HG03060 (cell line): ENCODE measurements around the gene ARV1.
"Not testable (repeated sequence)": the region's sequence is repeated elsewhere in the genome, so short reads cannot be mapped to it uniquely, and the experiment has no call there.

Source experiments
- ATAC-seq: cut with Tn5 transposase; IDR thresholded peaks from one replicate; pipeline ENCODE4 v1.9.1; 2021; ENCODE audit warnings: low read depth, moderate number of reproducible peaks; ENCODE audit not compliant: unreplicated experiment

The ARV1 gene

DNA sequence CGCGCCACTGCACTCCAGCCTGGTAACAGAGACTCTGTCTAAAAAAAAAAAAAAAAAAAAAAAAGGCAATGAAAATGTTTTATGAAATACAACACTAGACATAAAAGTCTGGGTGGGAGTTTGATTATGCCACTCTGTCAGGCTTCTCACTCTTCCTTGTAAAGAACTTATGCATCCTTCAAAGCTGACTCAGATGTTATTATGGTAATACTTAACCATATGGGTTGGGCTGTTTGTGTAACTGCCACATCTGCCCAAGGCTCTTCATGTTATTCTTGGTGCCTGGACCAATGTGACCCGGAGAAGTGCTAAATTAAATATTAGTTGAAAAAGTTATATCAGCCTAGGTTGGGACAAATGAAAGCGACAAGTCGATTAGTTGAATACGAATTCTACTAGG is 37.3 kb downstream of the ARV1 start:
- ATAC-seq = no peak

DNA sequence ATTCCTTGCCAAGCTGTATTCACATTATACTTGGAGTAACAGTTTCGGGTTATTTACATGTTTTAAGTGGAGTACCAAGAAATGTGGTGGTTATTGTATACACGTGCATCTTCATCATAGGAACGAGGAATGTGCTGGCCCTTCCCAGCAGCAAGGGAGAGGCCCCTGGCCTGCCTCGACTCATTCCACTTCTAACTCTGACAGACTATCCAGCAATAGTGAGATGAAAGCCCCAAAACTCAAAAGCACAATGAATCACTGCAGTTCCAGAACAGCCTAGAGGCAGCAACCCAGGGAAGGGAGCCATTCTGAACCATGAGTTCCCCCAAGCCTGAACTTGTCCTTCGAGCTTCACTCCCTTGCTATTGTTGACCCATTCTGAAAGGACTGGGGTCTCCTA is 38.1 kb downstream of the ARV1 start:
- ATAC-seq = no peak

DNA sequence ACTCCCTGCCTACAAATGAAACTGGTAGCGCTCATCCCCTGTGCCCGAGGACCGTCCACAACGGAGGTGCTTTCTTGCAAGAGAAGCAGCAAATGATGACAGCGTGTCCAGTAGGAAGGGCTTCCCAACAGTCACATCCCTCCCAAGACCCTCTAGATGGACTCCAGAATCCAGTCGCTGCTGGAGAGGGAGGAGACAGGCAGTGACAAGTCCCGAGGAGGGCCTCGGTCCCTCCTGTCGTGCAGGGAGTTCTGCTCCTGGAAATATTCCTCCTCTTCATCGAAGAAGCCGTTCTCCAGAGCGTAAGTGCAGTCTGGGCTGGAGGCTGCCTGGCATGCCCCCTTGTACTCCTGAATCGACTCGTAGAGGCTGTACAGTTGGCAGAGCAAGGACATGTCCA is 40.8 kb downstream of the ARV1 start:
- no peak for ATAC-seq

DNA sequence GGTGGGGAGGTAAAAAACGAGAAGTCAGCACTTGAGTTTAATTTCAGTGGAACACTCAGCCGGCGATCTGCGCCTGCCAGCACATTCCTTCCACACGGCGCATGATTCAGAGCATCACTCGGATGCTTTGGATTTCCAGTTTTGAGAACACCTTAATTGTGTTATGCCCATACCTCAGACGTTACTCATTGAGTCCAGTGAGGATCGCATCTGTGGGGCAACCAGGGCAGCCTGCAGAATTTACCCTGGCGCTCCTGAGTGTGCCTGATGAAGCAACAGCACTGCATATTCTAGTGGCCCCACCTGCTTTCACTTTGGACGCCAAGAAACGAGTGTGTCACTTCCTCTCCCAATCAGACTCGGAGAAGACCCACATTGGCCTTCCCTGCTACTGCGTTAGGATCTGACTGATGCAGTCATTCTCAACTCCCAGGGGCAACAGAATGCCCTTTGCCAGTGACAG is 41.3 kb downstream of the ARV1 start:
- no peak for ATAC-seq

DNA sequence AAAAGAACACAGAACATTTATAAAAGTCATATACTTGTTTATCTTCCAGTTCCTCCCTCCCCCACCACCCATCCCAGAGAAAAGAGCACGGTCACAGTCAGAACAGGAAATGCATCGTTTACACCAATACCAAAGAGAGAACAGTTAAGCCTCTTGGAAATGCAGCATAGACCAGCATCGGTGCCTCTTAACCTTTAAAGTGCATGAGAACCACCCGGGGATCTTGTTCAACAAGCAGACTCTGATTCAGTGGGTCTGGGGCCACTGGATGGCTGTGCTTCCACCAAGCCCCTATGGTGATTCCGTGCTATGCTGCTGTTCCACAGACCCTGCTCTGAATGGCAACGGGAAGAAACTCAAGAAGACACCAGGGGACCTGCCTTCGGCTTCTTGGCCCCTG is 41.9 kb downstream of the ARV1 start:
- no peak for ATAC-seq

DNA sequence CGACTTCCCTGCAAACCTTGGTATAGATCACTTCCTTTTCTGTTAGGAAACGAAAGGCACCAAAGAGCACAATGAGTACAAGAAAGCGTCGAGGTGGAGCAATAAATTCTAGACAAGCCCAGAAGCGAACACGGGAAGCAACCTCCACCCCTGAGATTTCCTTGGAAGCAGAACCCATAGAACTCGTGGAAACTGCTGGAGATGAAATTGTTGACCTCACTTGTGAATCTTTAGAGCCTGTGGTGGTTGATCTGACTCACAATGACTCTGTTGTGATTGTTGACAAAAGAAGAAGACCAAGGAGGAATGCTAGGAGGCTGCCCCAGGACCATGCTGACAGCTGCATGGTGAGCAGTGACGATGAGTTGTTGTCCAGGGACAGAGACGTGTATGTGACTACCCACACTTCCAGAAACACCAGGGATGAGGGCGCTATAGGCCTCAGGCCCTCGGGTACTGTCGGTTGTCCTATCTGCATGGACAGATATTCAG is 42.7 kb downstream of the ARV1 start:
- no peak for ATAC-seq

DNA sequence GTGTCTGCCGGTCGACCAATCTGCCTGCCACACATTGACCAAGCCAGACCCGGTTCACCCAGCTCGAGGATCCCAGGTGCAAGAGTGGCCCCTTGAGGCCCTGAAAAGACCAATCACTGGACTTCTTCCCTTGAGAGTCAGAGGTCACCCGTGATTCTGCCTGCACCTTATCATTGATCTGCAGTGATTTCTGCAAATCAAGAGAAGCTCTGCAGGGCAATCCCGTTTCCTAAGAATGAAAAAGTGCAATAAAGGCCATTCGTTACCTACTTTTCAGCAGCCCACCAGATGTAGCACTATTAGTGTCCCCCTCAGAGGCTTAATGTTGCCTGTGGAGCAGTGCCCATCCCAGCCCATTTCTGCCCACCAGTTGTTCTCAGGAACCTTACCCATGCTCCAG is 43.6 kb downstream of the ARV1 start:
- ATAC-seq = not testable (repeated sequence)

DNA sequence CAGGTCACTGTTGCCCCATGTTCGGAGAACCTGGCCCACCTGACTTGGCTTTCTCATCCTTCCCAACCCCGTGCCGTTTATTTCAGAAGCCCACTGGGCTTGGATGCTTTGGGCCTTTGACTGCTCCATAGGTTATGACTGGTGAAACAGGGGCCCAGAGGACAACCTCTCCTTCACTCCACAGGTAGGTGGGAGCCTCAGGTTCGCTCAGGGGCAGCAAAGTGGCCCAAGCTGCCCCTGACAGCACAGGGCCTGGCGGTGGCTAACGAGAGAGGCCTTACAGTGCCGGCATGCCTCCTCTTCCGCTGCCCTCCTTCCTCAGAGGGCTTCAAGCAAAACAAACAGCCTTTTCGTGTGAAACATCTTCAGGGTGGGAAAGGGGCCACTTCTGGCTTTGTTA is 44.3 kb downstream of the ARV1 start:
- ATAC-seq = no peak

DNA sequence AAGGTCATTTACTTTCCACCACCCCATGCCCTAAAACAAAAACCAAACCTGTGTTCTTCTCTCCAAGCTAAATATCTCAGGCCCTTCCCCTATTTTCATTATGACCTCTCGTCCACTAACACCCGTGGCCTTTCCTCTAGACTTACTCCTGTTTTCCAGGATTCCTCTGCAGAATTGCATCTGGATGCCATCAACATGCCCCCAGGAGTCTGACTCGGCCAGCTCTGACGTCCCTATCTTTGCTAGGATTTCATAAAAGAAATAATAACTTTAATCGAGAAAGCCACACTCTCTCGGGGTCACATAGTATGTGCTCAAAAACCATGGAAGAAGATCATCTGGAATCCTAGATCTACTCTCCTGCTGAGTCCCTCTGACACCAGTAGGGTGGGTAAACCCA is 47.7 kb downstream of the ARV1 start:
- ATAC-seq = no peak

DNA sequence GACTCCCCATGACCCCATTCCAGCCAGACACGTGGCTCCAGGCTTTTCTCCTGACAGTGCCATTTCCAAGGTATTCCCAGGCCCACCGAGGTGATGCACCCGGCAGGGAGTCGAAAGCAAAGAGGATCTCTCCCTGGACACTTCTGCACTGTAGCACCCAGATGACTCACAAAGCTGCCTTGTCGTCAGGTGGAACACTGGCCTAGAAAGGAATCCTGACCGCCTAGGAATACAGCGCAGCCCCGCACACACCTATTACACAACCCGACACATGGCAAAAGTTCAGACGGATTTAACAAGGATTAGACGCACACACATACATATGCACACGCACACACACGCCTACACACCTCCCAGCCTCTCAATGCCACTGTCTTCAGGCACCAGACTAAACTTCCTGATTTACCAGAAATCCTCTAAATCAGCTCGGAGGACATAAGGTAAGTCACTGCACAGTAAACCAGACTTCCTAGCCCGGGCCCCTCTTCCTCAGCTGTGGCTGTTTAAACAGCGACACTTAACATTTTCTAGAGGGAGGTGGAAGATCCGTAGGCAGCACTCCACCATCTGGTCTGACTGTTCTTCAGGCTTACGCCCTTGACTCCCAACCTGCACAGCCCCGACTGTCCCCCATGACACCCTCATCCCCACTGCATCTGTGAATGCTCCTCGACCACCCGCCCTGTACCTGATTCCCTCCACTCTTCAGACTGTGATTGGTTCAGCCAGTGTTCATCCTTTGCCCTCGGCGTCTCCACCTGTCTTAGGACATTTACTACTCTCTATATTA is 48.4 kb downstream of the ARV1 start:
- ATAC-seq = no peak

DNA sequence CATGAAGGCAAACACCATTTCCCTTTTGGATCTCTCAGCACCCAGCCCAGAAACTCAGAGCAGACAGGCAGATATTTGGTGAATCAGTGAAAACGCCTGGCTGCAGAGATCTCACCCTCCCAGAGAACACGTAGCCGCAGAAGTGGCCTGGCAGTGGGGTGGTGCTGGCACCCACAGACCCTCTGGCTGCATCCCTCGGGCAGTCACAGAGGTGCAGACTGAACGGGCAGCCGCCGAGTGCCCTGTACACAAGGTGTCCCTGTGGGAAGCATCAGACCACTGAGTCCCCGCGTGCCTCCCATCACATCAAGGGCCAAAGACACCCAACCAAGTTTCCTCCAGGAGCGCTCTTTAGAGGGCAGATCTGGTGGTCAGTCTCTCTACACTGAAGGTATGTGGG is 49.1 kb downstream of the ARV1 start:
- no peak for ATAC-seq

DNA sequence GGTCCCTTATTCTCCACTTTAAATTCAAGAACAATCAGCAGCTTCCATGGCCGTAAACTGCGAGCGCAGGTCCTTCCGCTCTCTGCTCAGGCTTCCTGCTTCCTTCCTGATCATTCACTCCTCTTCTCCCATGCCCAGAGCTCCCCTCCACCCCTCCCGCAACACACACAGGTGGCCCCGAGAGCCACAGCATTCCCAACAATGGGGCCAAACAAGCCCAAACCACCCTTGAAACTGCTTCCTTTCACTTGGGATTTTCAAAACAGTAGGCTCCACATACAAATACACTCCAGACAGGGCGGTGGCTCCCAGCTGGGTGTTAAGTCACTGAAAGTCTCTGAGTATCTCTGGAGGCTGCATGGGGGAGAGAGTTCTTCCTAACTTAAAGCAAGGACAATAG is 49.8 kb downstream of the ARV1 start:
- ATAC-seq = no peak

DNA sequence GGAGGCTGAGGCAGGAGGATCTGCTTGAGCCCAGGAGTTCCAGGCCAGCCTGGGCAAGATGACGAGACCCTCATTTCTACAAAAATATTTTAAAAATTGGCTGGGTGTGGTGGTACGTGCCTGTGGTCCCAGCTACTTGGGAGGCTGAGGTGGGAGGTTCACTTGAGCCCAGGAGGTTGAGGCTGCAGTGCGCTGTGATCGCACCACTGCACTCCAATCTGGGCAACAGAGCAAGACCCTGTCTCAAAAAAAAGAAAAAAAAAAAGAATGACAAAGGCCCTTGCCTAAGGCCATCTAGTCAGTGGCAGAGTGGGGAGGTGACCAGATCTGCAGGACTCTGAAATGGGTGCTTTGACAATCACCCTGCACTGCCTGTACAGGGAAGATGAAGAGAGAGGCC is 50.4 kb downstream of the ARV1 start:
- ATAC-seq = not testable (repeated sequence)

DNA sequence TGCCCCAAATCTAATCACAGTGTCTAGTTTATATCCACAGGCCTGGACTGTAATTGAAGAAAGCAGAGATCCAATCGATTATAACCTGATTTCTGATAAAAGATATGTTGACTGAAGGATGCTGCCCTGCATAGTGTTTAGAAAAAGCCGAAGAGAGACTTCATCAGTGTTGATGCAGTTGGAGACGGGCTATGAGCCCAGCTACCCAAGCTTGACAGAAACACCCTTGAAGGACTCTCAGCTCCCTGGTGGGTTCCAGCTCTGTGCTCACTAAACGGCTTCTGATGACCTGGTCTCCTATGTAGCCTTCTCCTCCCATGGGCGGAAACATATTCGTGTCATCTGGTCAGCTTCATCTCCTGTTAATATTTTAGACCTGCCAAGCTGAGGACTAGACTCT is 50.9 kb downstream of the ARV1 start:
- ATAC-seq = no peak

DNA sequence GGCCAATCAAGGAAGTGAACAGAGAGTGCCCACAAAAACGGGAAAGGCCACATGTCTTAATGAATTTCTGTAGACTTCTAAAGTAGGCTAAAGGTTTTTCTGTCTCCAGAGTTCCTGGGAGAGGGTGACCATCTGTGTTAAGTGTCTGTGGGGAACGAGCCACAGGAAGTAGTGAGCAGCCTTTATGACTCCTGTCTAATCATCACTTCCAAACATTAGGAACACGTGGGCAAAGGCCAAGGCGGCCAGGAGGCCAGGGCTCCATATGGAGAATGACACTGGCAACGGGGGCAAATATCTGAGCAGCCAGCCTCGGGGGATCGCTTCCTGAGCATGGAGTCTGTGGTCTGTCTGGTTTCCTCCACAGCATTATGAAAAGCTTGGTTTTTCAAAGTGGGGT is 54.1 kb downstream of the ARV1 start:
- ATAC-seq = no peak

DNA sequence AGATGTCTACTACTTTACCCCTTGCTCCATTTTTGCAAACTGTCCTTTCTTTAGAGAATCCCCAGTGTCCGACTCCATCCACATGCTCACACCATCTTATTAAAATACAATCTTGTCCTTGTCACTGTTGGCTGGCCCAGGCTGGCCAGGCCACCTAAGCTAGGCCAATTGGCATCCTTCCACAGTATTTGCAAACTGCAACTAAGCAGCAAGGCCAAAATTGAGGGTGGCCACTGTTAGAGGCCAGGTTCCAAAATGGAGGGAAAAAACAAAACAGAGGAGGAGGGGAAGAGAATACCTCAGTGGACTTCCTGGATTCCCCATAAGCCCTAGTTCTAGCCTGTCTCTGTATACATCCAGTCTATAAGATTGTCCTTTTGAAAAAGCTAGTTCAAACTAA is 56.9 kb downstream of the ARV1 start:
- ATAC-seq = no peak

DNA sequence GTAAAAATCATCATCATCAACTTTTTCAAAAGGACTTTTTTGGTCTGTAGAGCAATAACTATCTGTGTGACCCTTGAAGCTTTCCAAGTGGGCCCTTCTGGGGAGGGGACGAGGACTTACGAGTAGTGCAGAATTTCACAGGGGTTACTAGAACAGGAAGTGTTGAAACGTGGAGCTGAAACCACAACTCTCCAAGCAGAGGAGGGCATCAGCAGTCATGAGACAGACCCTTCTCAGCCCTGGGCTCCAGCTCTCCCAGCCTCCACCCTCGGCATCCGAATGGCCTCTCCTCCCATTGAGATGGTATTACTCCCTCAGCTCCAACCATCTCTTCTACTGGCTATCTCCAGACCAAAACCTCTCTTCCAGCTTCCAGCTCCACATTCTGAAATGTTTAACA is 57.5 kb downstream of the ARV1 start:
- no peak for ATAC-seq

DNA sequence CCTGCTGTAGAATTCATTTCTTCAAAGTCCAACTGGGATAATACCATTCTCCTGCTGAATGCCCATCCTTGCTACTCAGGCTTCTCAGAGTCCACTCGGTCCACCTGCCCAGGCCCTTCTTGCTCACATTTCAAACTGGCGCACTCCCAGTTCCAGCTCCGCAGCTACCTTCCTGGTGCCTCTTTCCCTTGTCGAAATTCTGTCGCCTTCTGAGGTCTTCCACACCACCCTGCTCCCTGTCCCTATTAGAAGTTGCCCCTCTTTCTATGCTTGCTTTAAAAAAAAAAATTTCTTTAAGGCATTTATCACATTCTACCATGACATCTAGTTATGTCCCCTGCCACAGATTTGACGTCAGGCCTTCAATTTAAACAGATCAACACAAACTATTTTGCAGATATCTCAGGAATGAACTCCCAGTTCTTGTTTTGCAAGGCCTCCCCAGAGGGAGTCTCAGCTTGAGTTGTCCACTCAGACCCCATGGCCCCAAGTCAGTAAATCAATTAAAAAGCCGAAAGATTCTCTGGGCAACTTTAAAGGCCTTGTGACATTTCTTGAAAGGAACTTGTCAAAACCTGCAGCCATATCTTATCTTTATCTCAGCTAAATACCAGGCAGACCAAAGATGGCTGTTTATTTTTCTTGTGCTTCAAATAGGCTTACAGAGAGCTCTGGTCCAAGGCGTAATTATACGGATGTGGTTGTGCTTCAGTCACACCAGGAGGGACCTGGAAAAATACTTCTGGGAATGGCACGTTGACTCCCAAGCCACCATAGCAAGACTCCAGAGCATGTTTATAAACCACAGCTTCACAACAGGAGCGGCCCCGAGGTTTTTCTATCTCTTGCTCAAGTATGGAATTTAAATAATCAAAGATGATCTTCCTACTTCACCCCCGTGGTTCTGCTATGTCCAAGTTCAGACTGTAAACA is 59.0 kb downstream of the ARV1 start:
- ATAC-seq = no peak

DNA sequence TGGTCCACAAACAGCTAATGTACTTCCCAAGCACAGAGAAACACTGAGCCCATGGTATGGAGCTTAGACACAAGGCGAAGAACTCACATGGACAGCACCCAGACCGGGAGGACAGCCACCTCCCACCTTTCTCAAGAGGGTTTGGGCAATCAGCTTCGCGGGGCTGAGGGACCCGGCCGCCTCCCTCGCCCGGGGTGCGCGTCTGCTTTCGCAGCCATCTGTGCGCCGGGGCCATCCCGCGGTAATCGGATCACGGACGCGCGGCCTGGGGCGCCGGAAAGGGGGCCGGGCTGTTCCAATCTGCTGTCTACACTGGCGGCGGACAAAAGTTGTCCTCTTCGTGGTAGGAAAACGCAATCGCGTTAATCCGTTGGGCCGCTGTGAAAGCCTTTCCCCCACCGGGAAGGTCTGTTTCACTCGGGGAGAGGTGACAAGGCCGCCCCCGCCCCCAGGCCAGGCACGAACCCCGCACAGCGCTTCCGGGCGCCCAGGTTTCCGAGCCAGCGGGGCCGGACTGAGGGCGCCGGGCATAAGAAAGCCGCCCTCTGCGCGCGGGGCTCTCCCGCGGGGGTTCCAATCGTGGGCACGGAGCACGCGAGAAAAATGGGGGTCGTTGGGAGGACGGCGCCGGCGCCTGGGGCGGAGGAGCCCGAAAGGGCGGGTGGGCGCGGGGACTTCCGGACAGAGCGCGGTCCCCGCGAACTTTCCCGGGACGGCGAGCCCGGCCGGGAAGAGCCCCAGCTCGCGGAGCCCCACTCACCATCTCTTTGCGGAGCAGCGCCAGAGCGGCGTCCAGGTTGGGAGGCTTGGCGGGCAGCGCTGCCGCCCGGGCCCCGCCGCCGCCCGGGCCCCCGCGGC is 60.5 kb downstream of the ARV1 start:
- ATAC-seq = no peak

DNA sequence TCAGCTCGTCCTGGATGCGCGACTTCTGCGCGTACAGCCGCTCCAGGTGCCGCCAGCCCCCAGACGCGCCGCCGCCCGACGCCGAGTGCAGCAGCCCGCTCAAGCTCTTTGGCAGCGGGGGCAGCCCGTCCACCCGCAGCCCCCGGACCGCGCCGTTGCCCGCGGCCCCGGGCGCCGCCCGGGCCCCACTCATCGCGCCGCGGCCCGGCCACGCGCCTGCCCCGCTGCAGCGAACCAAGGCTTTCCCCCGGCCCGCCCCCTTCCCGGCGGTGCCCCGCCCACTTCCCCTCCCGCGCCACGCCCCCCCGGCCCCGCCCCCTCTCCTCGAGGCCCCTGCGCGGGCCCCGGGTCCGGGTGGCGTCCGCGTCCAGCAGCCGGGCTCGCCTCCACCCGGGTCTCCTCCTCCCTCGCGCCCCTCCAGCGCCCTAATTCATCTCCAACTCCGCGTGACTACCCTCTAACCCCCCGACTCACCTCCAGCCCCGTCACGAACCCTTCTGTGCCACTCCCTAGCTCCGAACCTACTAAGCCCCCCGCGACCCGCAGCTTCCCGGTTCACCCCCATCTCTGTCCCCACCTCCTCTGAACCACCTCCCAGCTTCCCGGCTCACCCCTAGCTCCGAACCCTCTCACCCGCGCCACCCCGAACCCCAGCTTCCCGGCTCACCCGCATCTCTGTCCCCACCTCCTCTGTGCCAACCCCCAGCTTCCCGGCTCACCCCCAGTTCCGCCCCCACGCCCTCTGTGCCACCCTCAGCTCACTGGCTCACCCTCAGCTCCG is 61.3 kb downstream of the ARV1 start, which contains the start of gene FAM89A:
TSS of gene FAM89A (minus strand) at position 236 of the 781 bp plus-strand sequence. CDS start at position 193, 43 bp downstream.
- no peak for ATAC-seq
